AG09309 (cell line): ENCODE measurements around the gene FSTL1.

ENCODE experiments used
- DNase-seq: peaks from one replicate; pipeline ENCODE4 v3.0.0-alpha.2; 2010; ENCODE audit warnings: low read depth
- H3K4me3 ChIP-seq: 2 replicates; pipeline ENCODE4 v1.5.1; 2011; ENCODE audit warnings: mild to moderate bottlenecking, low read depth, low read length, moderate library complexity; ENCODE audit not compliant: control insufficient read depth
- CTCF ChIP-seq: IDR thresholded peaks from 2 replicates; pipeline ENCODE4 v1.5.1; 2011; ENCODE audit warnings: mild to moderate bottlenecking, low read depth, low read length, inconsistent platforms; ENCODE audit not compliant: insufficient read depth, control insufficient read depth; ENCODE audit errors: missing control alignments

Gene FSTL1

GRCh38 chr3:120450600-120451271, at the start of gene FSTL1:
Gene FSTL1 (minus strand): TSS chr3:120450992. CDS start chr3:120450746, 246 bp downstream.
- TF ChIP-seq CTCF, result no peak
- DNase-seq, result no peak

GRCh38 chr3:120498556-120499346, 48.0 kb upstream of the FSTL1 start:
- no peak for TF ChIP-seq CTCF
- H3K4me3 ChIP-seq, result no peak overlapping the region
- DNase-seq, result peak; percentile 97

More at GRCh38 chr3:120450600-120451271, at the start of gene FSTL1:
- peak within 1 kb of the TSS; percentile 78 for H3K4me3 ChIP-seq

GRCh38 chr3:120497818-120498217, 47.0 kb upstream of the FSTL1 start:
- DNase-seq, result no peak
- no peak overlapping the region for H3K4me3 ChIP-seq
- TF ChIP-seq CTCF, result no peak

GRCh38 chr3:120497336-120497735, 46.5 kb upstream of the FSTL1 start:
- DNase-seq, result peak; percentile 76
- TF ChIP-seq CTCF, result no peak
- no peak overlapping the region for H3K4me3 ChIP-seq

- no peak overlapping the region for H3K4me3 ChIP-seq
- TF ChIP-seq CTCF, result no peak
- peak; percentile 58 for DNase-seq
These were observed 45.6 kb upstream of the FSTL1 start for GRCh38 chr3:120496278-120497002.

- no peak overlapping the region for H3K4me3 ChIP-seq
- no peak for DNase-seq
- no peak for TF ChIP-seq CTCF
These were observed 45.0 kb upstream of the FSTL1 start for GRCh38 chr3:120495809-120496208.
